NCI-H2081 treated with DMSO at 0.1 percent for 48 hours (cell line): ENCODE data around the gene RRP9.
"Not testable (repeated sequence)": the region's sequence is repeated elsewhere in the genome, so short reads cannot be mapped to it uniquely, and the experiment has no call there.

Source experiments
- DNase-seq: peaks from one replicate; lab custom pipeline; 2025; lab: John Stamatoyannopoulos, UW

The RRP9 gene

DNA sequence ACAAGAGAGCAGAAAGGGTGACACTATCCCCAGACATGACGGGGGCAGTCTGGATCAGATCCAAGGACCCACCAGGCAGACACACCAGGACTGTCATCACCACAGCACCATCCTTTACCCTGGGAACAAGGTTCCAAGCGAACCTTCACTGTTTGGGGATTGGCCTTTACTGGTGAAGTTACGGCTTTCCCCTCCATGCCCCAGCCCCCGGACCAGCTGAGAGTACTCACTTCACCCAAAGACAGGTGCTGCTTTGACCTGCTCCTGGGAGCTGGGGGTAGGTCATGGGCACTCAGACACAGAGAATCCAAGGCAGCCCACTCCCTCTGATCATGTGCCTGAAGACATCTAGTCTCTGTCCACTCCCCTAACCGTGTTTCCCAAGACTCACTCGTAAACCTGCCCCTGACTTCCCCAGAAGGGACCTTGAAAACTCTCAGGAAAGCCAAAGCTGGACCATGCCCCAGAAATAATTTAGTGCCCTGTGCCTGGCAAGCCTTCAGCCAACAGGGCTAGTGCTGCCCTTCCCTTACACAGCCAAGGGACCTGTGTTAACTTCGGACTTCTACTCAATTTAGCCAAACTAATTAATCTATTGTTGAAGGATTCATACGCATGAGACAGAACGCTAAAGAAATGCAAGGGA lies 2.8 kb downstream of the RRP9 start:
- DNase-seq: no peak

- no peak for DNase-seq
Observed at GRCh38 chr3:51937611-51938450, 3.9 kb downstream of the RRP9 start.

DNA sequence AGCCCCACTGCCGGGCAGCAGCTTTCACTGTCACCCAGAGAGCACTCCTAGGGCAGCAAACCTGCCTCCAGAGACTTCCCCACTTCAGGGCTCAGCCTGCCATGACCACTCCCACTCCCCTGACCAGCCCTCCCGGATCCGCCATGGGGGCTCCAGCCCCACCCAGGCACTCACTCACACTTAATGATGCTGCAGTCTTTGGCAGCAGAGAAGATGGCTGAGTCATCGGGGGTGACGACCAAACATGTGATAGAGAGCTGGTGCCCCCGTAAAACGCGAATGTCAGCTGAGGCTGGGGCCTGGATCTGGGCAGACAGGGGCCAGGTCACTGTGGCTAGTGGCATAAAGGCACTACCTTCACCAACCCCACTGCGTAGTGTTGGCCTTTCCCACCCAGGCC lies 4.7 kb downstream of the RRP9 start:
- DNase-seq: no peak

DNA sequence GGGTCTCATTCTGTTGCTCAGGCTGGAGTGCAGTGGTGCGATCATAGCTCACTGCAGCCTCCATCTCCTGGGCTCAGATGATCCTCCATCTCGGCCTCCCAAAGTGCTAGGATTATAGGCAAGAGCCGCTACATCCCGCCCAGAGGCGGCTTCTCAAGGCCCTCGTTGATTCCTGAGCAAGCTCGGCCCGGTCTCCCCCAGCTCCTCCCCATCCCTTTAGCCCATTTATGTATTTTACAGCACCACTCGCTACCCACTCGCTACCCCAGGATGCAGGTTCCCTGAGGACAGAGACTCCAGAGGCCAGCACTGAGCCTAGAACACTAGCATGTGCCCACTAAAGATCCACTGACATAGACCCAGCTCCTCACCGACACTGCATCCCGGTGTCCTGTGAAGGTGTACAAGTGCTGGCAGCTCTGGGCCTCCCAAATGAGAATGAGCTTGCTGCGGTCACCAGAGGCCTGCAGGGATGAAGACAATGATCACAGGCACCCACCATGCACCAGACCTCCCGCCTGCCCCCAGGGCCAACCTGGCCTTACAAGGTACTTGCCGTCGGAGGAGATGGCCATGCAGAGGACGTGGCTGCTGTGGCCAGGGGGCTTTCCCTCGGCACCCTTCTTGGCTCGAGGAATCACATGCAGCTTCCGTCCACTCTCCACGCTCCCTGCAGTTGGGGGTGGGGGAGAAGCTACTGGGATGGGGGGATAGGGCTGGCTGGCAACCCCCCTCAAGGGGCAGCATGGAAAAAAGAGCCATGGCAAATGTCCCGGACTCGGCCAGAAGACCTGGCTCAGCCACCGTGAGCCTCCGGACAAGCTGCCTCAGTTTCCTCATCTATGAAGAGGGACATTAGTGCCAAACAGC lies 5.6 kb downstream of the RRP9 start:
- no peak for DNase-seq

GRCh38 chr3:51934991-51935885 lies 6.5 kb downstream of the RRP9 start:
- DNase-seq: no peak

DNA sequence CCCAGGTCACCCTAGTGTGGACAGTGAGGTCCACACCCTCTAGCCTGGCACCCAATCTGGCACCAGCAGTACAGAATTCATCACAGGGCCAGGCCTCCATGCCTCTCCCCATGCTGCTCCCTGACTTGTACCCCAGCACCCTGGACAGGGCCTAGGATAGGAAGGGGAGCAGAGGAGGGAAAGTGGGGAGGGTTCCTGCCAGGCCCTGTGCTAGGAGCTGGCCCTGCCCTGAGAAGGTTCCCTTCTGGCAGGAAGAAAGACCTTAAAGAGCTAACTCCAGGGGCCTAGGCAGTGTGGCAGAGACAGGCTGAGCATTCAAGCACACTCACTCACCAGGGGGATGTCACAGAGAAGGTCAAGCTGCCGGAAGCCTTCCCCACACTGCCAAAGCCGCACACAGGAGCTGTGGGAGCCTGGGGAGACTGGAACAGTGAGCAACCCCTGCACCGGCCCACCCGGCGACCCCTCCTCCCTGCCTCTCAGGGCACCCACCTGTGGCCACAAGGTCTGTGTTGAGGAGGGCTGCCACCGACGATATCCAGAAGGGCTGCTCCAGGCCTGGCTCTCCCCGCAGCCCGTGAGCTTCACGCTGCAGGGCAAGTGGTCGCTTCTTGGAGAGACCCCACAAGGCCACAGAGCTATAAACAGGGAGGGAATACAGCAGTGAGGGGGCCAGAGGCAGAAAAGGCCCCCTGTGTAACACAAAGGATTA lies 7.4 kb downstream of the RRP9 start:
- DNase-seq: no peak

DNA sequence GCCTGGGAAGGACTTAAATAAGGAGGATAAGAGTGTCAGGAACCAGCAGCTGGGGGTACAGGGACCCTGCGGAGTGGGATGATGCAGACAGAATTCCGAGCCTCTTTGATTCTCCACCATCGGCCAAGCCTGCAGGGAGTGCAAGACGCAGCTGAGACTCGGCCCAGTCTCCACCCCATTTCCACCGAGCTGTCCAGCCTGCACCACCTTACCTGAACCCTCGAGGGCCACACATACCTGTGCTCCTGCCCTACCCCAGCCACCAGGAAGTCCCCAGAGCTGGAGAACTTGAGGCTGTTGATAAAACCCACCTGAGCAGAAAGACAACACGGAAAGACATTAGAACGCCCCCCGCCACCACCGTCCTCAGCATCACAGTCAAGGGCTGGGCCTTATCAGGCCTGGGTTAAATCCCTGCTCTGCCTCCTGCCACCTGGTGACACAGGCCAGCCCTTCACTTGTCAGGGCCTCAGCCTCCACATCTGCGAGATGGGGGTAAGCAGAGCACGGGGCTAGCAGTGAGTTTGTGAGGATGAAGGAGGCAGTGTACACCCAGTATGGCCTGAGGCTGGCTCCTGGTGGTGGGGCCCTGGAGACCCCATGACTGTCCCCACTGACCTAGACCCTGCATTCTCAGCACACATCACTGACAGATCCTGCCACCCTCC lies 8.1 kb downstream of the RRP9 start:
- no peak for DNase-seq

GRCh38 chr3:51932471-51933370 lies 9.0 kb downstream of the RRP9 start:
- DNase-seq: no peak

DNA sequence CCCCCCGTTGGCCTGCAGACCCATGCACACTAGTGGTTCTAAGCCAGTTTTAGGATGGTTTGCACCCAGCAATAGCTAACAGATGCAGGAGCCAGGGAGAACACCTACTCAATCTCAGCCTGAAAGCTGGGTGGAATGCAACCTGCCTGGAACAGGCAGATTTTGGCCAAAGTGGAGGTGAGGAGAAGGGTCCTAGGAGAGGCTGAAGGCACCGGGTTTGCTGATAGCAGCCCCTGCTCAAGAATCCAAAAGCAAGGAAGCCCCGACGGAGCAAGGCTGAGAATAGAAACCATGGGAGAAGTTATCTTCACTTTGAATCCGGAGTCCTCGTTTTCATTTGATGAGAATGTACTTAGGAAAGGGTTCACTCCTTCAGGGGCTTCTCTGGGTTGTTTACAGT lies 9.9 kb downstream of the RRP9 start:
- no peak for DNase-seq

GRCh38 chr3:51930439-51930838 lies 11.3 kb downstream of the RRP9 start:
- DNase-seq: no peak

DNA sequence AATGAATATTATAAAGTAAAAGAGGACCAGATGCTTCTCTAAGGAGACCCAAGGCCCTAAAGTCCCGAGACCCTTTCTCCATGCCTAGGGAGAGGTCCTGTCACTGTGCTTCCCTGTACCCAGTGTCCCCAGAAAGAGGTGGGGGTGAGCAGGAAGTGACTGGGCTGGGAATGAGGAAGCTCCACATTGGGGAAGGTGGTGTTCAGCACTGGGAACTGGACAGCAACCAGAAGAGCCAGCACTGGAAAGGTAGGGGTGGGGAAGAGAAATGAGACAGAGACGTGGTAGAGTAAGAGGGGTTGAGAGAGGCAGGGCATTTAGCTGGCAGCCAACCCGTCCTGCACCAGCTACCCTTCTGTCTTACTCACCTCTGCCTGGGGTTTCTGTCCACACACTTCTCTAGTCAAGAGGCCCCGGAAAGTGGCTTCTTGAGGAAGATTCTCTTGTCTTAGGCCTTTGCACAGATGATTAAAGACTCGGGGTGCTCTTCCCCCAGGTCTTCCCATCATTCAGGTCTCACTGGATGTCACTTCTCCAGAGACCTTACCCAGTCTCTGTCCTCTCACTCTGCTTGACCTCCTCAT lies 12.2 kb downstream of the RRP9 start:
- no peak for DNase-seq

GRCh38 chr3:51928981-51929380 lies 12.7 kb downstream of the RRP9 start:
- DNase-seq: not testable (repeated sequence)

DNA sequence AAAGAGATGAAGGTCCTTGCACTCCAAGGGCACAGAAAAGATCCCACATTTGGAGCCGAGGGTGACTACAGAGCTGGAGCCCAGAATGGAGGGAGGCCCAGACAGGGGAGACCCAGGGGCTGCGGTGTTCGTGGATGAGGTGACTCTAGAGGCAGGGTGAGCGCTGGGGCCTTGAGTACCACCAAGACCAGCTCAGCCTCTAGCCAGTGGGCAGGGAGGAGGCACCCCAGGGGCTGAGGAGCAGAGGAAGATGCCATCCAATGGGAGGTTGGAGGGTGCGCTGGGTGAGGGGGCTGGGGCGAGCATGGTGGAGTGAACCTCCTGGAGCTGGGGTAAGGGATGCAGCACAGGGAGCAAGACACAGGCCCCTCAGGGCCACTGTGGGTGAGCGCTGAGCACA lies 13.3 kb downstream of the RRP9 start:
- no peak for DNase-seq

DNA sequence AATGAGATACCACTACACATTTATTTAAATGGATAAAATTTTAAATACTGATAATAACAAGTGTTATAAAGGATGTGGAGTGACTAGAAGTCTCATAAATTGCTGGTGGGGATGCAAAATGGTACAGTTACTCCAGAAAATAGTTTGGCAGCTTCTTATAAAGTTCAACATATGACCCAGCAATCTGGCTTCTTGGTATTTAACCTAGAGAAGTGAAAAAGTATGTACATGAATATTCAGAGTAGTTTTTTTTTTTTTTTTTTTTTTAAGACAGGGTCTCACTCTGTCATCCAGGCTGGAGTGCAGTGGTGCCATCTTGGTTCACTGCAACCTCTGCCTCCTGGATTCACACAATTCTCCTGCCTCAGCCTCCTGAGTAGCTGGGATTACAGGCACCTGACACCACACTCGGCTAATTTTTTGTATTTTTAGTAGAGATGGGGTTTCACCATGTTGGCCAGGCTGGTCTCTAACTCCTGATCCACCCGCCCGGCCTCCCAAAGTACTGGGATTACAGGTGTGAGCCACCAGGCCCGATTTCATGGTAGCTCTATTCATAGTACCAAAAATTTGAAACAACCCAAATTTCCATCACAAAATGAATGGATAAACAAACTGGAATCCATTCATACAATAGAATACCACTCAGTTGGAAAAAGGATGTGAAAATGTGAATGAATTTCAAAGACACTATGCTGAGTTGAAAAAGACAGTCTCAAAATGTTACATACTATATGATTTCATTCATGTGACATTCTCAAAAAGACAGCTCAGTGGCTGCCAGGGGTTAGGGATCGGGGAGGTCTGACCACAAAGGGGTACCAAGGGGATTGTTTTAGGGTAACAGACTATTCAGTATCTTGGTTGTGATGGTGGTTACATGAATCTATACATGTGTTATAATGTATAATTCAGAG lies 14.4 kb downstream of the RRP9 start:
- no peak for DNase-seq

- DNase-seq: no peak
Observed at GRCh38 chr3:51921081-51921578, 20.6 kb downstream of the RRP9 start.

GRCh38 chr3:51916418-51916817 lies 25.3 kb downstream of the RRP9 start:
- no peak for DNase-seq

DNA sequence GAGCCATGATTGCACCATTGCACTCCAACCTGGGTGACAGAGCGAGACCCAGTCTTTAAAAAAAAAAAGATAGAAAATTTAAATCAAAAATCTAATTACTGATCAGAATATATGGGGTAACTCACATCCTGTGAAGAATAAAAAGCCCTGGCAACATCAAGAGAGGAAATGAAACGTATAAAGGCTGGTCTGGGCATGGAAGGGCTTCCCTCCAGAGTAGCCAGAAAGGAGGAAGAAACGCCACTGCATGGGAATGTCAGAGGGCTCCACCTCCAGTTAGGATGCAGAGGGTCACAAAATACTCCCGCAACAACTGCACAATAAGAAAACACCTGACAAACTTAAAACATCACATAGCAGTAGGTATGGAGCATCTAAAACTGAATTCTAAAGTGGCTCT lies 33.7 kb downstream of the RRP9 start:
- no peak for DNase-seq
